ENCODE data around the gene ITGB7. TPM values are rescaled to one million over a fixed set of nuclear protein-coding genes. Genes with fewer than 3 reads are reported as not detected.

Gene ITGB7
- total and polyA plus RNA-seq, 7 donors: 0.95 to 19.9 (median 2.9) TPM

DNA sequence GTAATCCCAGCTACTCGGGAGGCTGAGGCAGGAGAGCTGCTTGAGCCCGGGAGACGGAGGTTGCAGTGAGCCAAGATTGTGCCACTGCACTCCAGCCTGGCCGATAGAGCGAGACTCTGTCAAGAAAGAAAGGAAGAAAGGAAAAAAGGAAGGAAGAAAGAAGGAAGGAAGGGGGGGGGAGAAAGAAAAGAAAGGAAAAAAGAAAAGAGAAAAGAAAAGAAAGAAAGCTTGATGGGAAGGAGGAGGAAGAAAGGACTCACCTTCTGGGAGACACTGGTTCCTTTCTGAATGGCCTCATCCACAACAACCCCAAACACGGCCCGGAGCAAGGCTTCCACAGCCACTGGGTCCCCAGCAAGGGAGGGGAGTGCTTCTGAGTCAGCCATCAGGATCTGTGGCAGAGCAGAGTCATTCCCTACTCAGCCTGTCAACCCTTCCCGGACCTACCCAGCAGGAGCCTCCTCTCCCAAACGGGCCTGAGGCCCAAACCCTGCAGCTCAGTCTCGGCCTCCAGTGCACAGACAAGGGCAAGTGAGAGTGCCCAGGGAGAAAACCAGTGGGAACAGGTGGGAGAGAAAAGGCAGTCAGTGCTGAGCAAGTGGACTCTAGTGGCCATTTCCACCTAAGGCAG, 33.9 kb downstream of the ITGB7 start:
- intact Hi-C loops (cut with DNase I): no loop called here
- WGBS, 2 donors: 92 to 95% methylated on average over 10 of the region's 10 CpGs
- no peak for DNase-seq
- TF ChIP-seq, protein P1, sequence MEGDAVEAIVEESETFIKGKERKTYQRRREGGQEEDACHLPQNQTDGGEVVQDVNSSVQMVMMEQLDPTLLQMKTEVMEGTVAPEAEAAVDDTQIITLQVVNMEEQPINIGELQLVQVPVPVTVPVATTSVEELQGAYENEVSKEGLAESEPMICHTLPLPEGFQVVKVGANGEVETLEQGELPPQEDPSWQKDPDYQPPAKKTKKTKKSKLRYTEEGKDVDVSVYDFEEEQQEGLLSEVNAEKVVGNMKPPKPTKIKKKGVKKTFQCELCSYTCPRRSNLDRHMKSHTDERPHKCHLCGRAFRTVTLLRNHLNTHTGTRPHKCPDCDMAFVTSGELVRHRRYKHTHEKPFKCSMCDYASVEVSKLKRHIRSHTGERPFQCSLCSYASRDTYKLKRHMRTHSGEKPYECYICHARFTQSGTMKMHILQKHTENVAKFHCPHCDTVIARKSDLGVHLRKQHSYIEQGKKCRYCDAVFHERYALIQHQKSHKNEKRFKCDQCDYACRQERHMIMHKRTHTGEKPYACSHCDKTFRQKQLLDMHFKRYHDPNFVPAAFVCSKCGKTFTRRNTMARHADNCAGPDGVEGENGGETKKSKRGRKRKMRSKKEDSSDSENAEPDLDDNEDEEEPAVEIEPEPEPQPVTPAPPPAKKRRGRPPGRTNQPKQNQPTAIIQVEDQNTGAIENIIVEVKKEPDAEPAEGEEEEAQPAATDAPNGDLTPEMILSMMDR (IDR thresholded peaks at IDR 0.05): no peak
- TF ChIP-seq POLR2AphosphoS5 (IDR thresholded peaks at IDR 0.05) (no peak), POLR2A (IDR thresholded peaks at IDR 0.05) (no peak), EP300 (IDR thresholded peaks at IDR 0.05) (no peak)
- Histone ChIP-seq H3K27me3 (no peaks in the 10 kb centered on the region), H3K4me1 (peaks cover 0 to 22% (median 18%) of the 10 kb centered on the region in 4 donors), H3K9me3 (no peaks in the 10 kb centered on the region), H3K27ac (peak overlapping the region; percentile 60 to 74 (median 68)), H3K4me3 (no peak overlapping the region), H3K36me3 (peaks cover 0 to 11% (median 5%) of the 10 kb centered on the region in 4 donors)

DNA sequence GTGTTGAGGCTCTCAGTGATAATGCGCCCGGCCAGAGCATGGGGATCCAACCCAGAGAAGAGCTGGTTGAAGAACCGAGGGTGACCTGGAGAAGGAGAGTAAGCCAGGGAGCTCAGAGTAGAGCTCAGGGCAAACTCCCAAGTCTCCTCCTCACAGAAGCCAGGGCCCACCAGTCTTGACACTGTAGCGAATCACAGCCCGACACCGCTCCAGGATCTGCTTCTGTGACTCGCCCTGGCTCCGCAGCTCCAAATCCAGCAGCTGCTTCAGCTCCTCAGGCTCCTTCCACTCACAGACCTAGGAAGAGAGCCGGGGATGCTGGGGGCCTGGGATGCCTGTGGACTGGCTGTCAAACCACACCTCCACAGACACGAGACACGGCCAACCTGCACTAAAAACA, 34.7 kb downstream of the ITGB7 start:
- Histone ChIP-seq H3K4me3 (peak overlapping the region in 1 of 4 donors; percentile 3), H3K27ac (peak overlapping the region; percentile 60 to 74 (median 68)), H3K27me3 (no peaks in the 10 kb centered on the region), H3K36me3 (peaks cover 0 to 11% (median 5%) of the 10 kb centered on the region in 4 donors), H3K4me1 (peaks cover 0 to 22% (median 18%) of the 10 kb centered on the region in 4 donors), H3K9me3 (no peaks in the 10 kb centered on the region)
- WGBS, 2 donors: 91 to 96% methylated on average over 11 of the region's 11 CpGs
- TF ChIP-seq POLR2AphosphoS5 (IDR thresholded peaks at IDR 0.05): no peak
- no peak for TF ChIP-seq POLR2A (IDR thresholded peaks at IDR 0.05)
- TF ChIP-seq EP300 (IDR thresholded peaks at IDR 0.05): no peak
- TF ChIP-seq, protein P1 (IDR thresholded peaks at IDR 0.05): no peak
- intact Hi-C loops (cut with DNase I): no loop called here
- peak; percentile 87 for DNase-seq

DNA sequence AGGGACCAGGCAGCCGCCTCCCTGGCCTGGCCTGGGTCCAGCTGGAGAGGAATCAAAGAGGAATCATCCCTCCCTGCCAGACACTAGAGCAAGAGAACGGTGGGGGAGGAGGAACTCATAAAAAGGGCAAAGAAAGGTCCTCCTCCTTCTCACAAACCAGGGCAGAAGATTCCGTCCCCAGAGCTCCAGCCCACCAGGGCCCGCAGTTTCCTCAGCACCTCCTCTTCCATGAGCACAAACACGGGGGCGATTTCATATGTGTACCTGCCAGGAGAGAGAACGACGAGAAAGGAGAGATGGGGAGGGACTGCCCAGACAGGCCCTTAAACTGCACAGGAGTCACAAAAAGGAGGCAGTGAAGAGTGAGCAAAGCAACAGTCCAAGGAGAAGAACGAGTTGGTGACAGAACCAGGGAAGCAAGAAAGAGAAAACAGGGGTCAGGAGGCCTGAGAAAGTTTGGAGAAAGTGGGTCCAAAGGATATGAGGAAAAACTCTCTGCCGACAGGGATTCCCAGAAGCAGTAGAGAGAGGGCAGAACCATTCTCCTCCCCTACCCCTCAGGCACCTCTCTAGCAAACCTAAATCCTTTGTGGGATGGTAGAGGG, 35.2 kb downstream of the ITGB7 start:
- H3K4me3 ChIP-seq: peak overlapping the region in 1 of 4 donors; percentile 3
- no peak for DNase-seq
- H3K27ac ChIP-seq: peak overlapping the region; percentile 60 to 74 (median 68)
- peaks cover 0 to 11% (median 5%) of the 10 kb centered on the region in 4 donors for H3K36me3 ChIP-seq
- H3K9me3 ChIP-seq: no peaks in the 10 kb centered on the region
- TF ChIP-seq POLR2AphosphoS5 (IDR thresholded peaks at IDR 0.05): peak in 1 of 4 donors; percentile 15
- TF ChIP-seq, protein P1 (IDR thresholded peaks at IDR 0.05): no peak
- intact Hi-C loops (cut with DNase I): no loop called here
- H3K4me1 ChIP-seq: peaks cover 0 to 22% (median 18%) of the 10 kb centered on the region in 4 donors
- WGBS, 2 donors: 41 to 69% methylated on average over 10 of the region's 10 CpGs
- no peaks in the 10 kb centered on the region for H3K27me3 ChIP-seq

DNA sequence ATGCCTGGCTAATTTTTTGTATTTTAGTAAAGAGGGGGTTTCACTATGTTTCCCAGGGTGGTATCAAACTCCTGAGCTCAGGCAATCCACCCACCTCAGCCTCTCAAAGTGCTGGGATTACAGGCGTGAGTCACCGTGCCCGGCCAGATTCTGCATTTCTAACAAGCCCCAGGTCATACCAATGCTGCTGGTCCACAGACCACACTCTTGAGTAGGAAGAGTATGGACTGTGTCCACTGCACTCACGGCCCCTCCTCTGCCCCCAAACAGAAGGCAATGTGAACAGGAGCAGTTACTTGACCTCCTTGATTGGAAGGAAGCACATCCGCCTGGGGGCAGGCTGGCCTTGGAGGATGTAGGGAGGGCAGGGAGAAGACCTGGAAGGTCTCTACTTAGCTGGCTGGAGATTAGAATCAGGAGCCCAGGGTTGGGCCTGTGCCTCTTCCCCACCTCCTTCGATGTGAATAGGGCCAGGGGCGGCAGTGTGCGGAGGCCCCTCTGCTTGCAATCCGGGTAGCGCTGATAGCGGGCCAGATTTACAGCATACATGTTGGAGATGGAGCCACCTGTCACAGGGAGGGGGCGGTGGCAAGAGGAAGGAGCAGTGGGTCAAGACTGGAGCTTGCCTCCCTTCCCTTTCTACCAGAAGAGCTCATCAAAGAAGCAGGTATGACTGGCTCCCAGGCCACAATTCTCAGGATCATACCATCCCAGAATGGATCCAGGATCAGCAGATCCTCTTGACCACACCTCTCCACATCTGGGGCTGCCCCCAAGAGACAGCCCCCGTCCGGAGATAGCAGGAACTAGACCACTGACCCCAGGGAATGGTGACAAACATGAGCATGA, 36.0 kb downstream of the ITGB7 start:
- 80 to 87% methylated on average over 14 of the region's 14 CpGs for WGBS, 2 donors
- intact Hi-C loops (cut with DNase I): no loop called here
- TF ChIP-seq, protein P1 (IDR thresholded peaks at IDR 0.05): no peak
- TF ChIP-seq EP300 (IDR thresholded peaks at IDR 0.05) (no peak), POLR2AphosphoS5 (IDR thresholded peaks at IDR 0.05) (no peak), POLR2A (IDR thresholded peaks at IDR 0.05) (no peak)
- Histone ChIP-seq H3K4me3 (no peak overlapping the region), H3K36me3 (peaks cover 0 to 11% (median 5%) of the 10 kb centered on the region in 4 donors), H3K9me3 (no peaks in the 10 kb centered on the region), H3K4me1 (peaks cover 0 to 22% (median 18%) of the 10 kb centered on the region in 4 donors), H3K27me3 (no peaks in the 10 kb centered on the region), H3K27ac (peak overlapping the region in 2 of 4 donors; percentile 68 to 74)
- no peak for DNase-seq

All from sigmoid colon (tissue), 7 donors.